ENCODE data around the gene TENM4. TPM values are rescaled to one million over a fixed set of nuclear protein-coding genes. Genes with fewer than 3 reads are reported as not detected.

Gene TENM4
- total RNA-seq, 1 donor from 2014 or later, result 117 TPM

DNA sequence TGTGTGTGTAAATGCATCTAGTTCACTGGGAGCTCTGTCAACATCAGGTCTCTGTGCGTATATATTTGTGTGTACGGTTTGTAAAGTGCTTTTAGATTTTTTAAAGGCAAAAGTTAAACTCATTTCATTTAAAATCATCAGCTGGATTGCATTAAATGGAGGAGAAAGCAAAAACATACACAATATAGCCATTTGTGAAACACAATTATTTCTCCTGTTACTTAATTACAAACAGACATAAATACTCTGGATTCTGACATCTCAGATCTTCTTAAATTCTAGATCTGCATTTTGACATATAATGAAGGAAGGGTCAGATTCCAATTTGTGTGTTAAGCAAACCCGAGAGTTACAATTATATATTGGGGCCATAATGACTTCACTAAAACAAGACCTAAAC, 590.8 kb downstream of the TENM4 start:
- no peak for DNase-seq (ENCODE audit: low spot score, unreplicated experiment)
- Mint-ChIP-seq H3K4me1 (ENCODE audit: low read depth) (no peaks in the 10 kb centered on the region), H3K36me3 (ENCODE audit: insufficient read depth) (peaks cover 11% of the 10 kb centered on the region), H3K27me3 (no peaks in the 10 kb centered on the region), H3K27ac (no peak overlapping the region), H3K4me3 (ENCODE audit: low read depth) (no peak overlapping the region), H3K9me3 (ENCODE audit: low read depth) (no peaks in the 10 kb centered on the region)
- TF ChIP-seq, protein P1, sequence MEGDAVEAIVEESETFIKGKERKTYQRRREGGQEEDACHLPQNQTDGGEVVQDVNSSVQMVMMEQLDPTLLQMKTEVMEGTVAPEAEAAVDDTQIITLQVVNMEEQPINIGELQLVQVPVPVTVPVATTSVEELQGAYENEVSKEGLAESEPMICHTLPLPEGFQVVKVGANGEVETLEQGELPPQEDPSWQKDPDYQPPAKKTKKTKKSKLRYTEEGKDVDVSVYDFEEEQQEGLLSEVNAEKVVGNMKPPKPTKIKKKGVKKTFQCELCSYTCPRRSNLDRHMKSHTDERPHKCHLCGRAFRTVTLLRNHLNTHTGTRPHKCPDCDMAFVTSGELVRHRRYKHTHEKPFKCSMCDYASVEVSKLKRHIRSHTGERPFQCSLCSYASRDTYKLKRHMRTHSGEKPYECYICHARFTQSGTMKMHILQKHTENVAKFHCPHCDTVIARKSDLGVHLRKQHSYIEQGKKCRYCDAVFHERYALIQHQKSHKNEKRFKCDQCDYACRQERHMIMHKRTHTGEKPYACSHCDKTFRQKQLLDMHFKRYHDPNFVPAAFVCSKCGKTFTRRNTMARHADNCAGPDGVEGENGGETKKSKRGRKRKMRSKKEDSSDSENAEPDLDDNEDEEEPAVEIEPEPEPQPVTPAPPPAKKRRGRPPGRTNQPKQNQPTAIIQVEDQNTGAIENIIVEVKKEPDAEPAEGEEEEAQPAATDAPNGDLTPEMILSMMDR (IDR thresholded peaks at IDR 0.05; ENCODE audit: unreplicated experiment), result no peak

- TF ChIP-seq, protein P1 (IDR thresholded peaks at IDR 0.05; ENCODE audit: unreplicated experiment), result no peak
- H3K27ac Mint-ChIP-seq, result no peak overlapping the region
- peaks cover 10% of the 10 kb centered on the region for H3K27me3 Mint-ChIP-seq
These were observed 594.6 kb downstream of the TENM4 start for GRCh38 chr11:78846269-78846668.

GRCh38 chr11:78845496-78845895, 595.3 kb downstream of the TENM4 start:
- Mint-ChIP-seq H3K27ac (no peak overlapping the region), H3K27me3 (peaks cover 10% of the 10 kb centered on the region), H3K4me1 (ENCODE audit: low read depth) (peaks cover 7% of the 10 kb centered on the region), H3K36me3 (ENCODE audit: insufficient read depth) (peaks cover 2% of the 10 kb centered on the region), H3K4me3 (ENCODE audit: low read depth) (no peak overlapping the region), H3K9me3 (ENCODE audit: low read depth) (no peaks in the 10 kb centered on the region)
- DNase-seq (ENCODE audit: low spot score, unreplicated experiment), result no peak
- TF ChIP-seq, protein P1 (IDR thresholded peaks at IDR 0.05; ENCODE audit: unreplicated experiment), result no peak

More at GRCh38 chr11:78846269-78846668, 594.6 kb downstream of the TENM4 start:
- Mint-ChIP-seq H3K9me3 (ENCODE audit: low read depth) (no peaks in the 10 kb centered on the region), H3K36me3 (ENCODE audit: insufficient read depth) (peaks cover 5% of the 10 kb centered on the region), H3K4me1 (ENCODE audit: low read depth) (peaks cover 6% of the 10 kb centered on the region), H3K4me3 (ENCODE audit: low read depth) (no peak overlapping the region)
- no peak for DNase-seq (ENCODE audit: low spot score, unreplicated experiment)

DNA sequence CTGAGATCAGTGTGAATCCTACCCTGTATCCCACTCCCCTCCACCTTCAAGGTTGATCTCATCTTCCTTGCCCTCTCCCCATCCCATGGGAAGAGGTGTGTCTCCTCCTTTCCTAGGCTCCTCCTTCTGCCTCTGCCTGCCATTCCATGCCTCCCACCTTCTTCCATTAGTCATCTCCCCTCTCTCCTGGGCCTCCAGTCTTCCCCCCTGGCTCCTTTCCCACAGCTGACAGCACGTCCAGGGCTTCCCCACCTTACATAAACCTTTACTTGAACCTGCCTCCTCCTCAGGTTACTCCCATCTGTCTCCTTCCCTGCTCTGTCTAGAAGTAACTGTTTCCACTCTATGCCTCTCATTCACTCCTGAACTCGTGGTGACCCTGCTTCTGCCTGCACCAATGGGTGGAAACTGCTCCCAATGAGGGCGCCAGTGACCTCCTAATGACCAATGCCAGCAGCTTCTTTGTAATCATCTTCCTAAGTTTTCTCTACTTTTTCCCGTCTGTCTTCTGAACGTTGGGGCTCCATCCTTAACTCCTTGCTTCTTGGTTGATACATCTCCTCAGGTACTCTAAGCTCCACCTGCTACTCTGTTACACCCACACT, 599.3 kb downstream of the TENM4 start:
- Mint-ChIP-seq H3K27ac (no peak overlapping the region), H3K9me3 (ENCODE audit: low read depth) (no peaks in the 10 kb centered on the region), H3K4me1 (ENCODE audit: low read depth) (peaks cover 25% of the 10 kb centered on the region), H3K4me3 (ENCODE audit: low read depth) (no peak overlapping the region), H3K36me3 (ENCODE audit: insufficient read depth) (no peaks in the 10 kb centered on the region), H3K27me3 (peaks cover 10% of the 10 kb centered on the region)
- no peak for DNase-seq (ENCODE audit: low spot score, unreplicated experiment)
- TF ChIP-seq, protein P1 (IDR thresholded peaks at IDR 0.05; ENCODE audit: unreplicated experiment), result no peak

GRCh38 chr11:78840623-78841022, 600.2 kb downstream of the TENM4 start:
- DNase-seq (ENCODE audit: low spot score, unreplicated experiment), result no peak
- peaks cover 10% of the 10 kb centered on the region for H3K27me3 Mint-ChIP-seq
- TF ChIP-seq, protein P1 (IDR thresholded peaks at IDR 0.05; ENCODE audit: unreplicated experiment), result no peak
- H3K36me3 Mint-ChIP-seq (ENCODE audit: insufficient read depth), result no peaks in the 10 kb centered on the region
- no peak overlapping the region for H3K27ac Mint-ChIP-seq
- peaks cover 25% of the 10 kb centered on the region for H3K4me1 Mint-ChIP-seq (ENCODE audit: low read depth)
- no peaks in the 10 kb centered on the region for H3K9me3 Mint-ChIP-seq (ENCODE audit: low read depth)
- H3K4me3 Mint-ChIP-seq (ENCODE audit: low read depth), result no peak overlapping the region

Data from progenitor cell of endocrine pancreas (in vitro differentiated cells).